Fibroblast of gingiva (primary cell): ENCODE measurements around the gene EEF1AKMT1.

ENCODE experiments used
- DNase-seq: peaks from one replicate; pipeline ENCODE4 v3.0.0-alpha.2; 2011; ENCODE audit warnings: low read depth

The EEF1AKMT1 gene

DNA sequence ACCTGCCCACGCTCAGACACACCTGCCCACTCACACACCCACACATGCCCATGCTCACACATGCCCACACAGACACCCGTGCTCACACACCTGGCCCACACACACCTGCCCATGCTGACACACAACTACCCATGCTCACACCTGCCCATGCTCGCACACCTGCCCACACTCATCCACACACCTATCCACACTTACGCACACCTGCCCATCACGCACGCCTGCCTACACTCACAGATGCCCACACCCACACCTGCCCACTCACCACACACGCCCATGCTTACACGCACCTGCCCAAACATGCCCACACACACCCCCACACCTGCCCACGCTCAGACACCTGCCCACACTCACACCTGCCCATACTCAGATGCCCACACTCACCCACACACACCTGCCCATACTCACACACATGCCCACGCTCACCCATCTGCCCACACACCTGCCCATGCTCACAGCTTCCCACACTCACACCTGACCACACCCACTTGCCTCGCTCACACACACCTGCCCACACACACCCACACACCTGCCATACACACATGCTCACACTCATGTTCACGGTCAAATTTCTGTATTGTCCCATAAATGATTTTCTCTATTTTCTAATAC, 54.7 kb downstream of the EEF1AKMT1 start:
- DNase-seq: no peak

DNA sequence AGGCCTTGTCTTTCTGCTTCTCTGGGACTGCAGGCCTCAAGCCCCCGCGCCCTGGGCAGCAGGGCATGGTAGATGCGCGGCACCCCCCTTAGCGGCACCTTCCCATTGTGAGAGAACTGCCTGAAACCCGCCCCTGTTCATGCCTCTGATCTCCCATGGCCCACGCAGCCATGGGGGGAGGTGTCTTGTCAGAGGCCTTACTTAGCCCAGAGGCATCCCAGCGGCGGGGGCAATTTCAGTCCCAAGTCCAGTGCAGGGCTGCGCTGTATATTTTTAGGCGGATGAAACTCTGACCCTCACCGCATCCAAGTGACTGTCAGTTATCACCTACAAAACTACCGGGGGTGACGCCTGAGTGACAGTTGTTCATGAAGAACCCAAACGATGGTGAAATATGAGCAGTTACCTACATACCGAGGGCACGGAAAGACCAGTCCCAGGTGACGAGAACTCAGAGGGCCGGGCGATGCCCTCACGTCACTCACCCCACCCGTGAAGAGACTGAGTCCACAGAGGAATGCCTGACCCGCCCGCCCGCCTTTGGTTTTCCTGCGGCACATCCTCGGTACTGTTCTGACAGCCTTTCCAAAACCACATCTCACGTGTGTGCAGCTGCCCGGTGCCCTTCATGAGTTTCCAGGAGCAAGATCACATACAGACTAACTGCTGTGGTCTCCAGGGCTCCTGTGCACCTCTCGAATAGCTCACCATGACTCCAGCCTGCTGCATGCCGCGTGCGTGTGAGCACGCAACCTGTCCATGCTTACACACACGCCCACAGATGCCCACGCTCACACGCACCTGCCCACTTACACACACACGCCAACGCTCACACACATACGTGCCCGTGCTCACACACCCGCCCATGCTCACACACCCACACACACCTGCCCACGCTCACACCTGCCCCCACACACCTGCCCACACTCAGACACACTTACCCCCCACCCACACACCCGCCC, 55.9 kb downstream of the EEF1AKMT1 start:
- no peak for DNase-seq

DNA sequence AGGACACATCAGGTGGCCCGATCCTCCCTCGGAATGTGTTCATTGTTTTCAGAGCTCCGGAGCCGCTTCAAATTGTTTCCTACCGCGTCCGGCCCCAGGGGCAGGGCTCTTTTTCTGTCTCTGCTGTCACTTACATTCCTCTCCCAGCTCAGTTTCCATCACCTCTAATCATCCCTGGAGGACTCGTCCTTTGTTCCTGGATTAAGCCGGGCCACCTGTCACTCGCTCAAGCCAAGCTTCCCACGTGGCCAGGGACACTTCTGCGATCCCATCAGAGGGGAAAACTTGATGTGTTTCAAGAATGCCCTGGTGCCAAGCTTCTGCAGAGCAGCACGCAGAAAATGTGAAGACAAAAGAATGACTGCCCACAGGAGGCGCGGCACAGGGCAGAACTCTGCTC, 56.8 kb downstream of the EEF1AKMT1 start:
- no peak for DNase-seq

DNA sequence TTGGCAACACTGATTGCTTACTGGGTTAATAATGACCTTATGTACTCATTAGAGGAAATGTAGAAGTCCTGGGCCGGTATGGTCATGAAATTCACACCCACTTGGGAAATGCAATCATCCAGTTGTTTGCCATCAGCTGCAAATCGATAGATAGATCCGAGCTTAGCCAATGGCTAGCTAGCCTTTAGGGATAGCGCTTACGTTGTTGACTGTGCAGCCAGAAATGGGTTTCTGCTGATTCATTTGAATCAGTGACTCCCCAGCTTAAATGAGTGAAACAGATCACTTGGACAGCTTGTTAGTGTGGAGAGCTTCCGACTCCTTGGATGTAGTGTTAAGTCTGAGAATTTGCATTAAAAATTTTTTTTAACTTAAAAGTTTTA, 58.4 kb downstream of the EEF1AKMT1 start:
- no peak for DNase-seq

DNA sequence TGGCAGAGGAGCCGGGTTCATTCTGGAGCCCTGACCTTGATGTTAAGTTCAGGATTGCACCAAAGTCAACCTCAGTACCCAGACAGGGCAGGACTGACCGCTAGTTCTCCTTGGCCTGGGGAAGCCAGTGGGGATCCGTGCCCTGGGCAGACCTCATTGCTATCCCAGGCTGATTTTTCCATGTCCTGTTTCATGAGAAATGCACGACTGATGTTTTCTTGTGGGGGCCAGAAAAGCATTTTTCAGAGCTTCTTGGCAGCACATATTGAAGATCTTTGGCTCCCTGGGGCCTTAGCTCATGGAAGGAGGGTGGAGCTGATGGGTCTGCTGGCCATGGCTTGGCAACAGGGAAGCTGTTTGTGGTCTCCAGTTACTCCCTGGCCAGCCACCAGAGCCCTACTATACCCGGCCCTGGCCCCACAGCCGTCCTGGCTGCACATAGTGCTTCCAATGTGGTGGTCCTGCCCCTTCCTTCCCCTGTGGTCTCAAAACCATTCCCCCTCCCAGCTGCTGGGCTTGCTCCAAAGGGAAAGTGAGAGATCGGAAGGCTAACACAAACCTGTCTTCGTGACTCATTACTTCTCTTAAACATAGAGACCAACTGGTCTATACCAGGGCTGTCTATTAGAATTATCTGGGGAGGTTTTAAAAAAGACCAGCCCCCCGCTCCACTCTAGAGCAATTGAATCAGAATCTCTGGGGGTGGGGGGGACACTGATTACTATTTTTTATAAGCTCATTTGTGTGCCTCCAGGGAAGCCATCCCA, 59.0 kb downstream of the EEF1AKMT1 start:
- DNase-seq: peak; percentile 96

DNA sequence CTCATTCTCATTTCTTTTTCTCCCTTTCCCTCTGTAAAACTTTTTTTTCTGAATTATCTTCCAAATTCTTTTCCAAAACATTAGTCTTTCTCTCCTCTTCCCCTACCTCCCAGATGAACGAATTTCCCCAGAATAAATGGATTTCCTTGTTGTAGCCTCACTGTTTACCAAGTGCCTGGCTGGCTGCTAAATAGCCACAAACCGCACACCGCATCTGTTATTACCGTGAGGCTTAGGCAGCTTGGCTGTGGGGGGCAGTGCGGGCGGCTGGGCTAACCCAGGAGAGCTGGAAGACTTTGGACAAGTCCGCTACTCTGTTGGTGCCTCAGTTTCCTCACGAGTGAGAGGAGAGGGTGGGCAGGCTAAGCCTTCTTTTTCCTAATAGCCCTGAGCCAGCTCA, 59.6 kb downstream of the EEF1AKMT1 start:
- DNase-seq: peak; percentile 56

DNA sequence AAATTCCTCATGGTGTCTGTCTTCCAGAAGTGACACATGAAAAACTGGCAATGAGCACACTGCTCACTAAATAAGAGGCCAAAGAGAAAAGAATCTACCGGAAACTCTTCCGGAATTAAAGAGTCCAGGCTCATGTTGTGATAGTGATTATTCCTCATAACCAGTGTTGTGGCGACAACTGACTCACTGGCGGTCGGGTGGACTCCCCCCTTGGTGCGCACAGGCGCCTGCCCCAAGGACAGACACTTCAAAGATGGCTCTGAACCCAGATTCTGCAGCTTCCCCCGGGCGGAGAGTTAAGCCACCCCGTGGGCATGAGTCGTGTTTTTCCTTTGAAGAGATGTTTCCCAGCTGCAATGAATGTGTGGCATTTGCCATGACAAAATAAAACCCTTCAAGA, 60.0 kb downstream of the EEF1AKMT1 start:
- peak; percentile 41 for DNase-seq

DNA sequence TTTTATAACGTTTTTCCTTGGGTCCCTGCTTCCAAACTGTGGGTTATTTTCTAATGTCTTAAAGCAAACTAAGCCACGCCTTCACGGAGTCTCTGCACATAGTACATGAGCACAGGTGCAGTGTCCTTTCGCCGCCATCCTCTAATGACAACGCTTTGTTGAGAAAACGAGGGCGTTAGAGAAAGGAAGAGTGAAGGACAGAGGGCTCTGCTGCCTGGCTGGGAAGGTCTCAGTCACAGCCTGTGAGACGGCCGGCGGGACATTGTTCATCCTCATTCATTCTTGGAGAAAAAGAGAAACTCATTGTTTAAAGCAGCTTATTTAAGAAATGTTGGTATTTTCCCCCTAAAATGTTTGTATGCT, 60.8 kb downstream of the EEF1AKMT1 start:
- no peak for DNase-seq

DNA sequence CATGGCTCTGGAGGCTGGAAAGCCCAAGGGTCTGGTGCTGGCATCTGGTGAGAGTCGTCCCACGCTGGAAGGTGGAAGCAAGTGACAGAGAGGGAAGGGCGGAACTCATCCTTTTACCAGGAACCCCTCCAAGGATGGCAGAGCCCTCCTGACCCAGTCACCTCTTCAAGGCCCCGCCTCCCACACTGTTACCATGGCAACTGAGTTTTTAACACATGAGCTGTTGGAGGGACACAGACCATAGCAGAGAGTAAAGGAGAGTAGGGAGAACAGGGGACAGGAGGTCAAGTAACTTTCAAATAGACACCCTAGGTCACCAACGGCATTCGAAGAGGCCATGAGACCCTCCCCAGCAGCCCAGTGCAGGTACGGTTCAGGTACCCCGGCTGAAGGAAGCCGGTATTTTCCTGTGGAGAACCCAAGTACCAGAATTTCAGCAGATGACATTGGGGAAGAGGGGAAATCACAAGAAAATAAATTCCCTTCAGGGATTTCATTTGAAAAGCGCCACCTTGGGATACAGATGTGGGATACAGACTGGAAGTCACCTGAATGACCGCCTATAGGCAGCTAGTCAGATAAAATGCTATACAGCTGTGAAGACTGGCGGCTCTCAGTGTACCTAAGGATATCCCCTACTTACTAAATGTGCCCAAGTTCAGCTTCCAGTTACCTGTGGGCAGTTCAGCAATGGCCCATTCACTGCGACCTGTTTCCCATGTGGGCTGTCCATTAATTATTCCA, 62.3 kb downstream of the EEF1AKMT1 start:
- DNase-seq: no peak

DNA sequence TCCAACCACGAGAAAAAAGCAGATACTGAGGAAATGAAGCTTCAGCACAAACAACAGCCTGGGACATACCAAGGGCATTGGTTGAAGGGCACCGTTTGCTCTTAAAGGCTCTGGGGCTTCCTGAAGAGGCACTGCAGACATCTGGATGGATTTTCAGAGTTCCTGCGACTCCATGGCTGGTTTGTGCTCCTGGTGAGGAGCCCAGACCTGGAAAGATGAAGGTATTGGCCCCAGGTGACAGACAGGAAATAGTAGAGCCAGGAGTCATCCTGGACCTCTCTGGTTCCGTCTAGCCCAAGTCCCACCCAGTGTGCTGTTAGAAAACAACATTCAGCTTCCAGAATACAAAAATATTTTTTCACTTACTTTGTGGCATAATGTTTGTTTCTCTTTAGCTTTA, 64.0 kb downstream of the EEF1AKMT1 start:
- DNase-seq: no peak

DNA sequence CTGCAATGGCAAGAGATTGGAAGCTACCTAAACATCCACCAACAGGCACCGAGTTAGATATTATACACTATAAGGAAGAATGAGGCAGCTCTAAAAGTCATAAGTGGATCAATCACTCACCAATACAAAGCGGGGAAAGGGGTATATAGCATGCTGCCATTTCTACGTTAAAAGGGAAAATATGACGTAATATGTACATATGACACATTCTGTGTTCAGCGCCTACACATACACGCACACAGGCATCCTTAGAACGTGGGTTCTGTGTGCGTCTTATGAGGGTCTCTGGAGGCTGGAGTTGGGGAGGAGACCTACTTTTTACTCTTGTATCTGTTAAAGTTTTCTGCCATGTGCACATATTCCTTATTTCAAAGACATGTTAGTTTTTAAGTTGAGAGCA, 64.4 kb downstream of the EEF1AKMT1 start:
- DNase-seq: no peak

DNA sequence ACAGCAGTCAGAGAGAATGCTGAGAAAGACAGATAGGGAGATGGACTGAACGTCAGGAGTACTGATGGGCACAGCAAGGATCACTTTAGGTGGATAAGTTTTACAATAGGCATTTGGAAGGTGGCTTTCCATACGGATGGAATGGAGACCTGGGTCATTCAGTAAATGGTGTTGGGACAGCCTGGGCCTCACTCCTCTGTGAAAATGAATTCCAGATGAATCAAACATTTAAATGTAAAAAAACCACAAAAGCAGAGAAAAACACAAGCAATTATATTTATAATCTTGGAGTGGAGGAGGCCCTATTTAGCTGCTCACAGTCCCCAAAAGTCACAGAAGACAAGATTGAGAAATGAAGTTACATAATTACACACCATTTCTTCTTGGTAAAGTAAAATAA, 65.5 kb downstream of the EEF1AKMT1 start:
- DNase-seq: peak; percentile 50

DNA sequence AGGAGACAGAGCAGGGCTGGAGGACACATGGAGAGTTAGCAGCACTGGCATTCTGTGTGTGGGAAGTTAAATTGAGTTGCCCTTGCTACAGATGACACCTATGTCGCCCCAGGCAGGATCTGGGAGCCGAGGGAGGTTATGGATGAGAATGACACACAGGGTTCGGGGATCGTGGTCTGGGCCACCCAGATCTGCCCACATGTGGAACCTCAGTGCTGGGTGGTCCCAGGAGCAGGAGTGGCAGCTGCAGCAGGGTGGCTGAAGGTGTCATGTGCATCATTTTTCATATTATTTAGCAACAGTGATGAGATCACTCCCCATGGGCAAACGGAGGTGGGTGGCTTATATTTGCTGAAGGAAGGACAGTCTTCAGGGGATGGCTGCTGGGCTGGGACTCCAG, 67.1 kb downstream of the EEF1AKMT1 start:
- DNase-seq: no peak

DNA sequence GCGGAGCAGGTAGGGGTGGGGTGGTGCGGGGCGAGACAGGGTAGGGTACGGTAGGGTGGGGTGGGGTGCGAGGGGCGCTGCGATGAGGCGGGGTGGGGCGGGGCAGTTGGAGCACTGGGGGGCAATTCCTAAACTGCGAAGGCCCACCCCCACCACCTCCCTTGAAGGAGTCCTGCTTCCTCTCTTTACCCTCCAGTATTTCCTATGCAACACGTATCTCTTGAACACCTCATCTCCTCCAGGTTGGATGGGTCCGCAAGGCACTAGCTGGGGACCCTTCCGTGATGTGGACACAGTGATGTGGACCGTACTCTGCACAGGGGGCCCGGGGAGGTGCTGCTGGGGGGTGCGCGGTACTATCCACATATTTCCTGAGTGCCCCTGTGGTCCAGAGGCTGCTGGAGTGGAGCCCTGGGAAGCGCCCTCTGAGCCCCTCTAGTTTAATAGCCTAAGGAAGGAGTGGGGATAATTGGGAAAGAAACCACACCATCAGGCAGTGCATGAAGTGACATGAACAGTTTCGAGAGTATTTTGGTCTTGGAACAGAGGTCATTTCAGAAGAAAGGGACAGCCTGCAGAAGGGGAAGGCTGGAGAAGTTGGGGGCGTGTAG, 69.2 kb downstream of the EEF1AKMT1 start:
- no peak for DNase-seq

DNA sequence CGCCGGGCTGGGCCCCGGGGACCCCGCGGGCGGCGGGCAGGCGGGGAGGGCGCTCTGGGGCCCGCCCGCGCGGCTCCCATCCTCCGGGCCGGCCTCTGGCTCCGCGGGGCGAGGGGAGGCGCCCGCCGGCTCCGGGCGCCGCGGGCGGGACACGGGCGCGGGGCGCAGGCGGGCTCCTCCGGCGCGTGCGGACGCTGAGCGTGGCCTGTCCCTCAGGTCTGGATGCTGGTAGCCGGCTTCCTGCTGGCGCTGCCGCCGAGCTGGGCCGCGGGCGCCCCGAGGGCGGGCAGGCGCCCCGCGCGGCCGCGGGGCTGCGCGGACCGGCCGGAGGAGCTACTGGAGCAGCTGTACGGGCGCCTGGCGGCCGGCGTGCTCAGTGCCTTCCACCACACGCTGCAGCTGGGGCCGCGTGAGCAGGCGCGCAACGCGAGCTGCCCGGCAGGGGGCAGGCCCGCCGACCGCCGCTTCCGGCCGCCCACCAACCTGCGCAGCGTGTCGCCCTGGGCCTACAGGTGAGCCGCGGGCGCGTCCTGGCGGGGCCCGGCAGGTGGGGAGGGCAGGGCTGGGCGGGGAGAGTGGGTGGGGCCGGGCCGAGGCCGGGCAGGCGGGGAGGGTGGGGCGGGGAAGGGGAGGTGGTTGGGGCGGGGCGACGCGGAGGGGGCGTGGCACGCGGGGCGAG, 69.8 kb downstream of the EEF1AKMT1 start:
- DNase-seq: peak; percentile 74

DNA sequence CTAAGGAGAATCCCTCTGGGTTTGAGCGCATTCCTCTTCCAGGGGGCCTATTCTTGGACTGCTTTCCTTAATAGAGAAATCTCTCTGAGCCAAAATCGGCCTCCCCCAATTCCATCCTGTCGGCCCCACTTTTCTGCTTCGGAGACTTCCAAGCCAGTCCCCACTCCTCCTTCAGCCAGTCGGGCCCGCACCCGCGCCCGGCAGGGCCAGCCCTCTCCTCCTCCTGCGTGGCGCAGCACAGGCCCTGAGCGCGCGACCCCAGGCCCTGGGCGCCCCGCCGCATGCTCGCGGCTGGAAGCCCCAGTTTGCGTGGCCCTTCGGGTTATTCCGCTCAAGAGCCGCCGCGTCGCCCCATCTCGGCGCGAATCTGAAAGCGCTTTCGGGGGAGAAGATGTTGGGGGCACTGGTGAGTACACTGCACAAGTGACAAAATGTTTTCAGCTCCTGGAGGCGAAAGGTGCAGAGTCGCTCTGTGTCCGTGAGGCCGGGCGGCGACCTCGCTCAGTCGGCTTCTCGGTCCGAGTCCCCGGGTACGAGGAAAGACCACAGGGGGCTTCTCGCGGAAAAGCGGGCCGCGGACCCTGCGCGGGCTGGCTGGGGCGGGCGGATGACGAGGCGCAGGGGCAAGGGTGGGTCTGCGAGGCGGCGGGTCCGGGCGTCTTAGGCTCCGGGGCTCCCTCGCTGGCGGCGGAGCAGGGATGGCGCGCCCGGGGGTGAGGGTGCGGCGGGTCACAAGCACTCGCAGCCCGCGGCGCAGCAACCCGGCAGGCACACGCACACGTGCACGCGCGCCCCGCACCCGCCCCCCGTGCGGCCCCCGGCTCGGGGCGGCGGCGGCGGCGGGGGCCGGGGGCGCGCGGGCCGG, 70.6 kb downstream of the EEF1AKMT1 start, which contains the start of gene IL17D:
Gene IL17D, plus strand, starts transcription at position 785 of the 865 bp plus-strand sequence. CDS start 303 bp downstream, outside the sequence.
- DNase-seq: no peak

DNA sequence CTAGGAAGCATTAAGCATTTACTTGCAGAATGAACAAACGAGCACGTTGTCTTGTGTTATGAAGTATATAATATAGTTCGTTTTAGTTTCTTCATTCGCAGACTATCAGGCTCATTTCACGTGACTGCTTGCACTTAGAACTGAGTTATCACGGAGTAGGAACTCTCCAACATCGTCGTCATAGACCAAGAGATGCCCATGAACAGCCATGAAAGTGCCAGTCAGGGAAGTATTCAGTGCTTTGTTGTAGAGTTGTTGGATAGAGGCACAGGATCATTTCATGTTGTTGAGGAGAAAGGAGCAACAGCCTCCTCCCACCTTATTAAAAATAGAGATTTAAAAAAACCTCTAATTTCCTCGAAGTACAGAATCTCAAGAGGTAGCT, 71.2 kb downstream of the EEF1AKMT1 start:
- DNase-seq: no peak

DNA sequence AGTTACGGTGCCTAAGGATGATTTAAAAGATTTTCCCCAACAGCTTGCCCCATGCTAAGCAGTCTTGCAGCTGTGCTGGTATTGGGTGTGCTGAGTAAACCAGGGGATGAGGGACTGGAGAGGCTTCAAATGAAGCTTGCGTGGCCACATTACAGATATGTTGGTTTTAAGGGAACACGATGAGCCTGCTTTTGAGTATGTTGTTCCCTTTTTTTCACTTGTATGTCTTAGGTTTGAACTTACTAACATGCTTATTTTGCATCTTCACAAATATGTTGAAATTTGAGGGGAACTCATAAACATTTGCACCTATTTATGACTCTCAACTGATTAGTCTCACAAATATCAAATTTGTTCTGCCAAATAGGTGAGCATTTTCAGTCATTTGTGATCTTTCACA, 72.3 kb downstream of the EEF1AKMT1 start:
- no peak for DNase-seq

DNA sequence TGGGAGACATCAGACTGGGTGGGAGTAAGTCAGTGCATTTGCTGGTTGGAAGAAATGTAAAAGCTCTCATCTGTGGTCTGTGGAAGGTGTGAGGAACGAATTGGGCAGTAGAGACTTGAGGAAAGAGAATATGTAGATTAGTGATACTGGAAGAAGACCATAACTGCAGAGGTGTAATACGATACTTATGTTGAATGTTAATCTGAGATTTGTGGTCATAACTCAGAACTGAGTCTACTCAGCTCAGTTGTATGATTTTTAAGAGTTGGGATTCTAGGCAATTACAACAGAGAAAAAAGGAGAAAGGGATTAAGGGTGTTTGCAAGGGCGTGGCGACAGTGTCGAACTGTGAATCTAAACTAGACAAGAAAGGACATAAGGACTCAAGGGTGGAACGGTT, 73.5 kb downstream of the EEF1AKMT1 start:
- no peak for DNase-seq

DNA sequence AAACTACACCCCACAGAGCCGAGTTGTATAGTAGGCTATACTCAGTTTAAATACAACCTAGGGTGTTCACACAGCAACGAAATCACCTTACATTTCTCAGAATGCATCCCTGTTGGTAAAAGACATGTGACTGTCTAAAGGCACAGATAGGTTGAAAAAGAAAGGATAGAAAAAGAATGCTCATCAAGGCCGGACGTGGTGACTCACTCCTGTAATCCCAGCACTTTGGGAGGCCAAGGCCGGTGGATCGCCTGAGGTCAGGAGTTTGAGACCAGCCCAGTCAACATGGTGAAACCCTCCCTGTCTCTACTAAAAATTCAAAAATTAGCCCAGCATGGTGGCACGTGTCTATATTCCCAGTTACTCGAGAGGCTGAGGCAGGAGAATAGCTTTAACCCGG, 74.0 kb downstream of the EEF1AKMT1 start:
- DNase-seq: no peak
